Activated naive CD4-positive, alpha-beta T cell treated with anti-CD3 and anti-CD28 coated beads, Interleukin-2, amount 50 U/mL, for 72 hours (primary cell): ENCODE data around the gene GPR89B. TPM values are rescaled to one million over a fixed set of nuclear protein-coding genes. Genes with fewer than 3 reads are reported as not detected.
"Not testable (repeated sequence)": the region's sequence is repeated elsewhere in the genome, so short reads cannot be mapped to it uniquely, and the experiment has no call there.

Experiments
- ATAC-seq, 2 donors: fragments of 150-1000 bp; cut with Tn5 transposase; 2 replicates each; pipeline ENCODE4 v1.10.0; 2021; ENCODE audit warnings: mild to moderate bottlenecking in 2 of 2, moderate library complexity in 2 of 2
- DNase-seq, 2 donors: peaks; one replicate each; pipeline ENCODE4 v3.0.0; 2021 to 2022; ENCODE audit warnings: low spot score in 2 of 2
- H3K27ac Mint-ChIP-seq, 2 donors: one replicate each; pipeline ENCODE4 v1.8.0; 2022; ENCODE audit warnings: mild to moderate bottlenecking in 2 of 2, mixed read lengths in 2 of 2
- H3K36me3 Mint-ChIP-seq, 2 donors: one replicate each; pipeline ENCODE4 v1.8.0; 2022; ENCODE audit warnings: mixed read lengths in 2 of 2
- H3K9me3 Mint-ChIP-seq, 2 donors: one replicate each; pipeline ENCODE4 v1.8.0; 2022; ENCODE audit warnings: mixed read lengths in 2 of 2
- total RNA-seq, 2 donors: library from RNA; stranded (reverse); gene quantifications; one replicate each; pipeline ENCODE4 v1.2.3, GENCODE V29; 2022

Gene GPR89B
- total RNA-seq, 2 donors from 2014 or later: 16.6 to 20.2 TPM

DNA sequence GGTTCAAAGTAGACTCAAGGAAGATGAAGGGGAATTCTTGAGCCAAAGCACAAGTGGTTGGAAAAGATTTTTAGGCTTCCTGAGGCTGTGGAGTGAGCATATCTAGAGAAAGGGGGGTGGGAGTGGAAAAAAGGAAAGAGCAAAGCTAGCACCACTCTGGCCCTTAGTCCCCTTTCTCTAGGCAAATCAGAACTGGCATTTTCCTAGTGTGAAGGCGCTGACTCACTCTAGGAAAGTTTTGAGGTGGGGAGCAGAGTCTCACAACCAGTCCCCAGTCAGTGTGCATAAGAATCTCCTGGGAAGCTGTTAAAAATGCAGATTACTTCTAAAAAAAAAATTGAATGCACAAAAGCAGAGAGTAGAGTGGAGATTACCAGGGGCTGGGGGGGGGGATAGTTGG lies 3.4 kb upstream of the GPR89B start:
- Mint-ChIP-seq H3K9me3 (no peaks in the 10 kb centered on the region), H3K27ac (no peak overlapping the region), H3K36me3 (no peaks in the 10 kb centered on the region)
- ATAC-seq: no peak
- DNase-seq: no peak

DNA sequence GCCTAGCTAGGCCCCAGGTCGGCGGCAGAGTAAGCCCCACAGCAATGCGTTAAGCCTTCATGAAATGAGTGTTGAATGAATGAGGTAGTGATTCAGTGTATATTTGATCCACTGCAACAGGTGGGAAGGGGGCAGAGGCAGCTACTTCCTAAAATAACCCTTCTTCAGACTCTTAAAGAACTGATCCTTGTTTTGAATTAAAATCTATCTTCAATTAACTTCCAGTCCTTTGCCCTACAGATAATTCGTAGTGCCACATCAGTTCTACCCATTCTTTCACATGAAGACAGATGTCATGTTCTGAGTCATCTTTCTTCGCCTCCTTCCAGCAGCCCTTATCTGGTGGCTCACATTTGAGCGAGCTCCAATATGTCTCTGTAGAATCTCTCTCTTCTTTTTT lies 1.0 kb upstream of the GPR89B start:
- not testable (repeated sequence) for H3K27ac Mint-ChIP-seq, H3K36me3 Mint-ChIP-seq, DNase-seq, H3K9me3 Mint-ChIP-seq, ATAC-seq

DNA sequence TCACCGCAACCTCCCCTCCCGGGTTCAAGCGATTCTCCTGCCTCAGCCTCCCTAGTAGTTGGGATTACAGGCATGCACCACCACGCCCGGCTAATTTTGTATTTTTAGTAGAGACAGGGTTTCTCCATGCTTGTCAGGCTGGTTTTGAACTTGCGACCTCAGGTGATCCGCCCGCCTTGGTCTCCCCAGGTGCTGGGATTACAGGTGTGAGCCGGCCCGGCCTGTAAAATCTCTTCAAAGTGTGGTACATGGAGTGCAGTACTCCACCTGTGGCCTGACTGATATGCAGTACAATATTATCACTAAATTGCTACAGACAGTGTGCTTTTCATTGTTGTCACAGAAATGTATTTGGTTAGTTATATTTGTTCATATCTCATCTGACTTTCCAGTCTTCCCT lies 531 bp upstream of the GPR89B start:
- not testable (repeated sequence) for DNase-seq, H3K36me3 Mint-ChIP-seq

DNA sequence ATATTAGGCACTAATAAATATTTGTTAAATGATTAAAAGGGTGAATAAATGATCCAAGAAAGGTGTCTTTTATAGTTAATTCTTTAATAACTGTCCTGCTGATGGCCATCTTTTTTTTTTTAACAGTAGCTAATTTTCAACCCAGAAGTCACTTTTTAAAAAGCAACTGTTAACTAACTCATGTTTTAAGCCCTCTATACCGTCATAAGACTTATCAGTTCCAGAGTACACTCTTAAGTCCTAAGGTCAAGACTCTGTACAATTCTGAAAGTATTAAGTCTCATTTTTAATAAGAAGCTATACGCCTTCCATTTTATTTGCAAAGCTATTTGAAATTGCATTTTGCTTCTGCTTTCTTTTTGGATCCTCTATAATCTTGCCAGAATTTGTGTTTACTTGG lies 2.9 kb downstream of the GPR89B start:
- H3K27ac Mint-ChIP-seq, ATAC-seq, H3K36me3 Mint-ChIP-seq, H3K9me3 Mint-ChIP-seq, DNase-seq: not testable (repeated sequence)

More for the DNA sequence above, 531 bp upstream of the GPR89B start:
- not testable (repeated sequence) for ATAC-seq, H3K27ac Mint-ChIP-seq, H3K9me3 Mint-ChIP-seq

DNA sequence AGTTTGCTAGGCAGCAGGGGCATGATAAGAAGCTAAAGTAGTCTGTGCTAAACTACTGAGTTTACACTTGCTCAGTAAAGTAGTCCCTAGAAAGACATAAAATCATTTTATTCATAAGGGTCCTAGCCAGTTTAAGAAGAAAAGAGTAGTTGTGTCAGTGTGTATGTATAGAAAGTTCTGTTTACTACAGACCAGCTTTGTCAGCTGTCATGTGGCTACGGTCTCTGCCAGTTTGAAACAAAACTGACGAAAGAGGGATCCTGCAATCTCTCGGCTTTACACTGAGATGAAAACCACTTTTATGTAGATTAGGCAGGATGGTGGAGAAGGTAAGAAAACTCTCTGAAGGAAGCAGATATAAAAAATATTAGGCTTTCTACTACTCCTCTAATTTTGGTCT lies 7.1 kb downstream of the GPR89B start:
- ATAC-seq, H3K27ac Mint-ChIP-seq, H3K9me3 Mint-ChIP-seq, DNase-seq, H3K36me3 Mint-ChIP-seq: not testable (repeated sequence)

DNA sequence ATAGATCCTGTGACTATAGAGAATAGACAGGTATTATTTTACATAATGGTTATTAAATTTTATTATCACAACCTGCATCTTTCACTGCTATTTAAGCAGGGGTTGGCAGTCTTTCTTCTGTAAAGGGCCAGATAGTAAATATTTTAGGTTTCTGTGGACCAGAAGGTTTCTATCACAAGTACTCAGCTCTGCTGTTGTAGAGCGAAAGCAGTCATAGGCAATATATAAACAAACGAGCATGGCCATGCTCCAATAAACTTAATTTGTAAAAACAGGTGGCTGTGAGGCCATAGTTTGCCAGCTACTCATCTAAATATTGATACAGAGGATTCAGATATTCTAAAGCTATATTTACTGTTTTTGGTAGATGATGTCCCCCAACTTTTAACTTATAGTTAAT lies 12.2 kb downstream of the GPR89B start:
- H3K27ac Mint-ChIP-seq, DNase-seq, H3K36me3 Mint-ChIP-seq, ATAC-seq, H3K9me3 Mint-ChIP-seq: not testable (repeated sequence)

DNA sequence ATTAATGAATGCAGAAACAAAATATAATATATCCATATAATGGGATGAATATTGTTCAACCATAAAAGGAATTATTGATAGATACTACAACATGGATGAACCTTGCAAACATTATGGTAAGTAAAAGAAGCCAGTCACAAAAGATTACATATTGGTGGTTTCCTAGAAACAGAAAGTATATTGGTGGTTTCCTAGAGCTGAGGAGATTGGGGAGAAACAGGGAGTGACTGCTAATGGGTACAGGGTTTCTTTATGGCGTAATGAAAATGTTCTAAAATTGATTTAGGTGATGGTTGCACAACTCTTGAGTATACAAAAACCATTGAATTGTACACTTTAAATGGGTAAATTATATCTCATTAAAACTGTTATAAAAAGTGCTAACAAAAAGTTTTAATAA lies 14.3 kb downstream of the GPR89B start:
- H3K9me3 Mint-ChIP-seq, H3K36me3 Mint-ChIP-seq, H3K27ac Mint-ChIP-seq, DNase-seq, ATAC-seq: not testable (repeated sequence)

DNA sequence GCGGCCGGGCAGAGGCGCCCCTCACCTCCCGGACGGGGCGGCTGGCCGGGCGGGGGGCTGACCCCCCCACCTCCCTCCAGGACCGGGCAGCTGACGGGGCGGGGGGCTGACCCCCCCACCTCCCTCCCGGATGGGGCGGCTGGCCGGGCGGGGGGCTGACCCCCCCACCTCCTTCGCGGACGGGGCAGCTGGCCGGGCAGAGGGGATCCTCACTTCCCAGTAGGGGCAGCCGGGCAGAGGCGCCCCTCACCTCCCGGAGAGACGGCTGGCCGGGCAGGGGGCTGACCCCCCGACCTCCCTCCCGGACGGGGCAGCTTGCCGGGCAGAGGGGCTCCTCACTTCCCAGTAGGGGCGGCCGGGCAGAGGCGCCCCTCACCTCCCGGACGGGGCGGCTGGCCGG lies 21.3 kb downstream of the GPR89B start:
- not testable (repeated sequence) for H3K9me3 Mint-ChIP-seq, DNase-seq, H3K27ac Mint-ChIP-seq, ATAC-seq, H3K36me3 Mint-ChIP-seq

DNA sequence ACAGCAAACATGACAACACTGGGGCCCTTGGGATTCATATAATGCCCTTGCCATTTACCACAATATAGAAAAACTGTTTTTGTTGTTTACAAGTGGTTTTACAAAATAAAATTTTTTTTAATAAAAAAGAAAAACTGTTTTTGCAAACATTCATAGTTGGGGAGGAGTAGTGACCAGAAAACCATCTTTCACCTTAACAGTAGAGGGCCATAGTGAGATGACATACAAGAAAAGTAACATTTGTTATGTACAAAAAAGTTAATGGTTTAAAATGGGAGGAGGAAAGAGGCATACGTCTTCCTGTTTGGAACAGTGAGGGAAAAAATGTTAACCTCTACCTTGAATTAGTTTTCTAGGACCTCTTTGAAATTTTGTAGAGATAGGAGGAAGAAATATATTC lies 30.7 kb downstream of the GPR89B start:
- H3K27ac Mint-ChIP-seq, DNase-seq, H3K9me3 Mint-ChIP-seq, H3K36me3 Mint-ChIP-seq, ATAC-seq: not testable (repeated sequence)

DNA sequence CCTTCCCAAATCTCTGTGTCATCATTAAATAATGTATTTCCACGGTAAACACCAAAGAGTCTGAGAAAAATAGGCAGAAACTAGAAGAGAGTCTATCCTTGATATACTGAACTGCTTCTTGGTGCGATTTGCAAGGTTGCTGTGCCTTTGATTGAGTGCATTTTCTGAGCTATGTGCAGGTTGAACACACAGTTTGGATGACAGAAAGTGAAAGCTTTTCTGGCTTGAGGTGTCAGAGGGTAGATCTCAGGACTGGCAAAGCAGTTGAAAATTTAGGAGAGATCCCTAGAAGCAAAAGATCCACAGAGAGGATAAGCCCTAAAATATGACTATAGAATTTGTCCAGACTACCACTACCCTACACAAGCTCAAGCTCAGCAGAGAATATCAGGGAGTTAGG lies 31.5 kb downstream of the GPR89B start:
- not testable (repeated sequence) for H3K27ac Mint-ChIP-seq, ATAC-seq, H3K9me3 Mint-ChIP-seq, H3K36me3 Mint-ChIP-seq, DNase-seq

DNA sequence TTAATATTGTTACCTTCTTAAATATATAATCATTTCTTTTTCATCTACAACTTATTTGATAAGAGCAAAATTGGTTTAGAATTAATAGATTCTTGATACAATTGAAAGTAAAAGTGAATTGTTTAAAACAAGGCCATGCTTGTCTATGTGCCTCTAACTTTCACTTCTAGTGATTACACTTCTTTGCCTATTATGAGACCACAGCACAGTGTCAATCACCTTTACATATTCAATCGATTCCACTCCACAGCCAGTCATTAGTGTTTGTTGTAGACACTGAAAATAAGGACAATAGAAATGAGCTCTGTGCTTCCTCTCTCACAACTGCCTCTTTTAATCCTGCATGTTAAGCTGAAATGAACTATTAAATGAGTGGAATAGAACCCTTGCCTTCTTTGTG lies 36.4 kb downstream of the GPR89B start:
- not testable (repeated sequence) for H3K36me3 Mint-ChIP-seq, H3K9me3 Mint-ChIP-seq, H3K27ac Mint-ChIP-seq, DNase-seq, ATAC-seq

DNA sequence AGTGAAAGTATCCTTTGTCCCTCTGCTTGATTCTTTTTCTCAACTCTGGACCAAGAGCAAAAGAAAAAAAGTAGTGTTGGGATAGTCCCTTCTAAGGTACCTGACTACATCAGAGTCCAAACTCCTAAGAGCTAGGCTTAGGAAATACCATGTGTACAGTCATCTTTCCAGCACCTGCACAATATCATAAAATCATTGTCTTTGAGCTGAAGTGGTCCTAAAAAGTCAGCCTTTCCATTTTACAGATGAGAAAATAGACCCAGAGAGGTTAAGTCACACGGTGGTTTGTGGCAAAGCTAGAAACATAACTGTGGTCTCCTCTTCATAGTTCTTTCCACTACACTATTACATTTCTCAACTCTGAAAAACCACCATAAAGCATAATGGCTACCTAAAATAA lies 38.4 kb downstream of the GPR89B start:
- H3K36me3 Mint-ChIP-seq, H3K27ac Mint-ChIP-seq: not testable (repeated sequence)
- peak; percentile 94 to 98 for ATAC-seq

DNA sequence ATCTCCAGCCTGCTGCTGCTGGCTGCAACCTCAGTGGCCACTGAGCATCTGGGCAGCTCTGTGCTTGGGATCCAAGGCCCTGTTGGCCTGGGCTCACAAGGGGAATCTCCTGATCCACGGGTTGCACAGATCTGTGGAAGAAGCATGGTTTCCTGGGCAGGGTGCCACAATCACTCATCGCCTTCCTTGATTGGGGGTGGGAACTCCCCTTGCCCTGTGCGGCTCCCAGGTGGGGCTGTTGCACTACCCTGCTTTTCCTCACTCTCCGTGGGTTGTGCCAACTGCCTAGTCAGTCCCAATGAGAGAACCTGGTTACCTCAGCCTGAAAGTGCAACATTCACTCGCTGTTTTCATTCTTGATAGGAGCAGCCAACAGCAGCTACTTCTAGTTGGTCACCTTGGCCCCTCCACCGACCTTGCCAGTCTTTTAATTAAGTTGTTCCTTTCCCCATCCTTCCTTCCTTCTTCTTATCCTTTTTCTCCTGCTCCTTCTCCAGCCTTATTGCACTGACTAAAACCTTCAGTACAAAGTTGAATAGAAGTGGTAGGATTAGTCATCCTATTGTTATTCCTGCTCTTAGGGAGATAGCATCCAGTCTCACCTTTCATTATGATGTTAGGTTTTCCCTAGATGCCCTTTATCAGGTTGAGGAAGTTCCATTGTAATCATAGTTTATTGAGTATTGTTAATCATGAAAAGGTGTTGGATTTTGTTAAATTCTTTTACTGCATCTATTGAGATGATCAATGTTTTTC lies 50.9 kb downstream of the GPR89B start:
- peaks cover 0 to 14% of the 10 kb centered on the region in 2 donors for H3K36me3 Mint-ChIP-seq
- peak overlapping the region in 1 of 2 donors; percentile 14 for H3K27ac Mint-ChIP-seq
- H3K9me3 Mint-ChIP-seq, DNase-seq: not testable (repeated sequence)
- ATAC-seq: peak; percentile 22 to 76

More for the DNA sequence above, 38.4 kb downstream of the GPR89B start:
- not testable (repeated sequence) for H3K9me3 Mint-ChIP-seq, DNase-seq

DNA sequence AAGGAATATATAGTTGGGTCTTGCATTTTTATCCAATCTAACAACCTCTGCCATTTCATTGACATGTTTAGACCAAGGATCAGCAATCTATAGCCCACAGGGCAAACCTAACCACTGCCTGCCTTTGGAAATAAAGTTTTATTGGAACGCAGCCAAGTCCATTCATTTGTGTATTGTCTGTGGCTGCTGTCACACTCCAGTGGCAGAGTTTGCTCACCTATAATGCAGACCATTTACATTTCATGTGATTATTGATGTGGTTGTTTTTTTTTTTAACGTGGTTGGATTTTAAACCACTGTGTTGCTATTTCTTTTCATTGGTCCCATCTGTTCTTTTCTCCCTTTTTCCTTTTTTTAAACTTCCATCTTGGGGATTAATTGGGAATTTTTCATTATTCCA lies 57.2 kb downstream of the GPR89B start:
- DNase-seq, H3K27ac Mint-ChIP-seq, H3K36me3 Mint-ChIP-seq, H3K9me3 Mint-ChIP-seq: not testable (repeated sequence)
- ATAC-seq: peak; percentile 63 to 95

DNA sequence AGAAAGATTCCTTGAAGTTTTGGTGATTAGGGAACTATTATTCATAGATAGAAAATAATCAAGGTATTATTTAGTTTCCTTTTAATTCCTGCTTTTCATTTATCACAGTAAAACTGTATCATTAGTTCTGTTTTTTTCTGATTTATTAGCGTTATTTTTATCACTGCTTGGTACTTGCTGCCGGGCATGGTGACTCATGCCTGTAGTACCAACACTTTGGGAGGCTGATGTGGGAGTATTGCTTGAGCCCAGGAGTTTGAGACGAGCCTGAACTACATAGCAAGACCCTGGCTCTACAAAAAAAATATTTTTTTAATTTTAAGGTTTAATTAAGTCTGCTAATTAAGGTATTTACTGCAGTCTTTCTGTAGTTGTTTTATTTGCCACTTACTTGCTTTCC lies 59.7 kb downstream of the GPR89B start:
- H3K9me3 Mint-ChIP-seq, H3K27ac Mint-ChIP-seq, DNase-seq, H3K36me3 Mint-ChIP-seq, ATAC-seq: not testable (repeated sequence)

DNA sequence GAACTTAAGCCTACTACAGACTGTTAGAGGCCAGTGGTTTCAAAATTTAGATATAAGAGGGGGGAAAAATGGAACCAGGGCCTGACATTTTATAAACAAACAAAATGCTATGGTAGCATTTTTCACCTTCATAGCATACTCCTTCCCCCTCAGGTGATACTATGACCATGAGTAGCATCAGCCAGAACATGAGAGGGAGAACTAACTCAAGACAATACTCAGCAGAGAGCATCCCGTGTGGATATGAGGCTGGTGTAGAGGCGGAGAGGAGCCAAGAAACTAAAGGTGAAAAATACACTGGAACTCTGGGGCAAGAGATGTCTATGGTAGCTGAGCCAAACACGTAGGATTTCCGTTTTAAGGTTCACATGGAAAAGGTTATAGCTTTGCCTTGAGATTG lies 64.7 kb downstream of the GPR89B start:
- ATAC-seq: peak; percentile 10 to 48
- peak overlapping the region in 1 of 2 donors; percentile 62 for H3K27ac Mint-ChIP-seq
- DNase-seq, H3K36me3 Mint-ChIP-seq, H3K9me3 Mint-ChIP-seq: not testable (repeated sequence)

DNA sequence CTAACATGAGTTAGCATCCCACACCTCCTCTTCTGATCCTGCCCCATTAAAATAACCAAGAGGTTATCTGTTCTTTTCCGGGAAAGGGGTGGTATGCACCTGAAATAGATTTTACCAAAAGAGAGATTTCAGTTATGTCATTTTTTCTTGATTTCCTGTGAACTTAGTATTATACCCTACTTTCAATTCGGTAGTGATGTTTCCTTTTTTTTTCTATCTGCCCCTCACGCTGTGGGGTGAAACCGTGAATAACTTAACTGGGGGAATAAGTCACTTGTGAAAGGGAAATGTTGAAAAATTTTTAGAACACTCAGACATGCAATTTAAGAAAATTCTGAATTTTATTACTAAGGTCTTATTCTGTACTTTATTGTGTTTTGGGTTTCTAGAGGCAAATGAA lies 65.2 kb downstream of the GPR89B start:
- not testable (repeated sequence) for DNase-seq, H3K9me3 Mint-ChIP-seq, H3K36me3 Mint-ChIP-seq
- ATAC-seq: peak; percentile 48 to 60
- peak overlapping the region in 1 of 2 donors; percentile 62 for H3K27ac Mint-ChIP-seq
